CD14-positive monocyte (primary cell): Measurements from ENCODE around the gene SYTL3. TPM values are rescaled to one million over a fixed set of nuclear protein-coding genes. Genes with fewer than 3 reads are reported as not detected.

Experiments used
- DNase-seq, 3 donors: peaks; one replicate each; pipeline ENCODE4 v3.0.0-alpha.2; 2011 to 2022
- H2AFZ ChIP-seq: 2 replicates; pipeline ENCODE4 v1.6.0; 2012; ENCODE audit warnings: mild to moderate bottlenecking, low read depth, low read length, inconsistent platforms; ENCODE audit not compliant: insufficient read depth, poor library complexity, severe bottlenecking
- H3K27ac ChIP-seq, 2 donors: 1 replicate in 1 of 2; 2 replicates in 1 of 2; pipeline ENCODE4 v1.5.1; 2012 to 2013; ENCODE audit warnings: low read length in 2 of 2, control low read depth in 1 of 2, inconsistent platforms in 1 of 2, low read depth in 1 of 2, mild to moderate bottlenecking in 1 of 2
- H3K27me3 ChIP-seq, 2 donors: one replicate each; pipeline versions ENCODE4 v1.6.0 to v1.6.1; 2011 to 2013; ENCODE audit warnings: low read length in 2 of 2; ENCODE audit not compliant: control insufficient read depth in 2 of 2, insufficient read depth in 2 of 2
- H3K36me3 ChIP-seq, 2 donors: replicated peaks in 1 of 2; 1 replicate in 1 of 2; 2 replicates in 1 of 2; pipeline versions ENCODE4 v1.5.1 to v1.6.1; 2012 to 2013; ENCODE audit warnings: low read length in 2 of 2, control low read depth in 1 of 2, inconsistent platforms in 1 of 2, mild to moderate bottlenecking in 1 of 2; ENCODE audit not compliant: insufficient read depth in 2 of 2, control insufficient read depth in 1 of 2
- H3K4me1 ChIP-seq, 2 donors: 1 replicate in 1 of 2; 2 replicates in 1 of 2; pipeline versions ENCODE4 v1.5.1 to v1.6.1; 2012 to 2013; ENCODE audit warnings: low read length in 2 of 2, control low read depth in 1 of 2, inconsistent platforms in 1 of 2, mild to moderate bottlenecking in 1 of 2, moderate library complexity in 1 of 2; ENCODE audit not compliant: insufficient read depth in 2 of 2, control insufficient read depth in 1 of 2
- H3K4me2 ChIP-seq: replicated peaks from 2 replicates; pipeline ENCODE3; 2012; ENCODE audit warnings: low read length, moderate library complexity, mild to moderate bottlenecking; ENCODE audit not compliant: poor library complexity, severe bottlenecking; ENCODE audit errors: extremely low read depth
- H3K4me3 ChIP-seq, 3 experiments: fragments of 200-600 bp in 1 of 3; sonication (generic) in 1 of 3; replicated peaks in 1 of 3; 1 replicate in 2 of 3; 2 replicates in 1 of 3; pipeline ENCODE4 v1.5.1; 2011 to 2013; ENCODE audit warnings: low read length in 3 of 3, mild to moderate bottlenecking in 3 of 3, control low read depth in 2 of 3, low read depth in 2 of 3, inconsistent platforms in 1 of 3, moderate library complexity in 1 of 3
- H3K79me2 ChIP-seq: 2 replicates; pipeline ENCODE4 v1.6.0; 2012; ENCODE audit warnings: mild to moderate bottlenecking, control low read depth, inconsistent platforms, low read length, moderate library complexity; ENCODE audit not compliant: insufficient read depth
- H3K9ac ChIP-seq: 2 replicates; pipeline ENCODE4 v1.6.0; 2017; ENCODE audit warnings: low read length, mild to moderate bottlenecking; ENCODE audit not compliant: insufficient read depth, poor library complexity, severe bottlenecking
- H3K9me3 ChIP-seq, 2 donors: replicated peaks in 1 of 2; 1 replicate in 1 of 2; 2 replicates in 1 of 2; pipeline versions ENCODE4 v1.5.1 to v1.6.1; 2012 to 2013; ENCODE audit warnings: low read length in 2 of 2, control low read depth in 1 of 2; ENCODE audit not compliant: control insufficient read depth in 1 of 2, insufficient read depth in 1 of 2
- H4K20me1 ChIP-seq: 2 replicates; pipeline ENCODE4 v1.6.0; 2012; ENCODE audit warnings: mild to moderate bottlenecking, low read length, control low read depth, moderate library complexity; ENCODE audit not compliant: insufficient read depth
- H3K27ac Mint-ChIP-seq, 7 donors: one replicate each; pipeline ENCODE4 v1.8.0; 2020; ENCODE audit warnings: mild to moderate bottlenecking in 7 of 7, mixed read lengths in 7 of 7, moderate library complexity in 6 of 7, inconsistent platforms in 2 of 7
- H3K27me3 Mint-ChIP-seq, 3 donors: one replicate each; pipeline ENCODE4 v1.8.0; 2021 to 2022; ENCODE audit warnings: low read depth in 3 of 3, mild to moderate bottlenecking in 3 of 3, mixed read lengths in 3 of 3, moderate library complexity in 3 of 3, inconsistent platforms in 1 of 3
- H3K36me3 Mint-ChIP-seq, 2 donors: one replicate each; pipeline ENCODE4 v1.8.0; 2020; ENCODE audit warnings: mixed read lengths in 2 of 2, inconsistent platforms in 1 of 2, mild to moderate bottlenecking in 1 of 2
- H3K4me1 Mint-ChIP-seq: one replicate; pipeline ENCODE4 v1.8.0; 2020; ENCODE audit warnings: mild to moderate bottlenecking, mixed read lengths
- H3K4me3 Mint-ChIP-seq, 2 donors: one replicate each; pipeline ENCODE4 v1.8.0; 2020; ENCODE audit warnings: mild to moderate bottlenecking in 2 of 2, mixed read lengths in 2 of 2, moderate library complexity in 1 of 2
- H3K9me3 Mint-ChIP-seq, 7 donors: one replicate each; pipeline ENCODE4 v1.8.0; 2020 to 2022; ENCODE audit warnings: mixed read lengths in 7 of 7, mild to moderate bottlenecking in 6 of 7, moderate library complexity in 6 of 7, inconsistent platforms in 2 of 7
- CTCF ChIP-seq: fragments of 200-600 bp; IDR thresholded peaks from one replicate; pipeline ENCODE4 v1.8.0; 2022; ENCODE audit warnings: antibody characterized with exemption, mild to moderate bottlenecking
- WGBS: methylation state at CpG from one replicate; pipeline ENCODE4 v1.1.5; 2013; ENCODE audit warnings: missing lambda C conversion rate; ENCODE audit not compliant: insufficient coverage; 5-methylcytosine and 5-hydroxymethylcytosine counted together
- intact Hi-C, 2 donors: fragments of 100-400 bp; cut with micrococcal nuclease; formaldehyde crosslinking; loops; one replicate each; pipeline versions ENCODE4 v1.15.0 to v1.15.1; 2023
- polyA plus RNA-seq, 3 donors: library from polyadenylated mRNA; depleted of rRNA in 1 of 3; unstranded in 2 of 3; stranded (reverse) in 1 of 3; fragments of 300-500 nt in 2 of 3; fragments of >200 nt in 1 of 3; fragmentation: Illumina TruSeq in 2 of 3; gene quantifications; 1 replicate in 2 of 3; 2 replicates in 1 of 3; pipeline ENCODE4 v1.2.3, GENCODE V29; 2012 to 2021

Gene SYTL3
- polyA plus RNA-seq, 3 donors, result 14.6 to 18.7 (median 14.8) TPM

GRCh38 chr6:158644231-158645063 is 5.4 kb upstream of the SYTL3 start, which contains the start of gene DYNLT1:
Gene DYNLT1 (minus strand): TSS chr6:158644743. CDS start chr6:158644708, 35 bp downstream.
- H3K4me2 ChIP-seq, result peak within 1 kb of the TSS; percentile 90
- Mint-ChIP-seq H3K4me3 (peak within 1 kb of the TSS; percentile 95 to 98), H3K27ac (peak within 1 kb of the TSS; percentile 94 to 98 (median 96)), H3K9me3 (no peaks in the 10 kb centered on the region), H3K27me3 (no peaks in the 10 kb centered on the region), H3K36me3 (peaks cover 31 to 33% of the 10 kb centered on the region in 2 donors), H3K4me1 (peaks cover 50% of the 10 kb centered on the region)
- peak within 1 kb of the TSS; percentile 63 for H2AFZ ChIP-seq
- under 1% methylated on average over 66 of the region's 81 CpGs for WGBS
- no peaks in the 10 kb centered on the region for H3K27me3 ChIP-seq
- H3K9me3 ChIP-seq, result no peaks in the 10 kb centered on the region
- peak; percentile 83 to 90 (median 84) for DNase-seq
- TF ChIP-seq CTCF, result no peak
- peak within 1 kb of the TSS; percentile 61 to 97 (median 78) for H3K4me3 ChIP-seq
- H3K79me2 ChIP-seq, result peaks cover 54% of the 10 kb centered on the region
- H4K20me1 ChIP-seq, result peaks cover 34% of the 10 kb centered on the region
- H3K9ac ChIP-seq, result peak within 1 kb of the TSS; percentile 98
- intact Hi-C loops, result loop anchor here (5.0 to 10.0 kb wide), 2 partner anchors 43 to 50 kb away; no protein-coding TSS in a partner anchor
- peak within 1 kb of the TSS; percentile 82 to 95 for H3K27ac ChIP-seq
- peaks cover 31 to 52% of the 10 kb centered on the region in 2 donors for H3K4me1 ChIP-seq
- peaks cover 10 to 30% of the 10 kb centered on the region in 2 donors for H3K36me3 ChIP-seq

GRCh38 chr6:158645064-158646022 is 4.5 kb upstream of the SYTL3 start:
- intact Hi-C loops, result loop anchor here in 1 of 2 donors (10.0 kb wide), 1 partner anchor 49 kb away; no protein-coding TSS in a partner anchor
- H3K9me3 Mint-ChIP-seq, result no peaks in the 10 kb centered on the region
- WGBS, result 46% methylated on average over 7 of the region's 21 CpGs
- Histone ChIP-seq H3K4me2 (peak overlapping the region; percentile 90), H3K9me3 (no peaks in the 10 kb centered on the region), H3K4me3 (peak overlapping the region; percentile 61 to 97 (median 78)), H3K36me3 (peaks cover 4 to 21% of the 10 kb centered on the region in 2 donors), H3K27ac (peak overlapping the region; percentile 82 to 95), H3K4me1 (peaks cover 39 to 61% of the 10 kb centered on the region in 2 donors), H3K79me2 (peaks cover 45% of the 10 kb centered on the region), H3K27me3 (no peaks in the 10 kb centered on the region), H4K20me1 (peaks cover 25% of the 10 kb centered on the region), H2AFZ (peak overlapping the region; percentile 63), H3K9ac (peak overlapping the region; percentile 98)
- no peak for DNase-seq
- H3K4me1 Mint-ChIP-seq, result peaks cover 54% of the 10 kb centered on the region
- H3K4me3 Mint-ChIP-seq, result peak overlapping the region; percentile 88 to 89
- TF ChIP-seq CTCF, result no peak
- H3K27me3 Mint-ChIP-seq, result no peaks in the 10 kb centered on the region
- peak overlapping the region; percentile 83 to 96 (median 93) for H3K27ac Mint-ChIP-seq
- H3K36me3 Mint-ChIP-seq, result peaks cover 23 to 24% of the 10 kb centered on the region in 2 donors
